ENCODE results near the gene SLC5A11.

The SLC5A11 gene

DNA sequence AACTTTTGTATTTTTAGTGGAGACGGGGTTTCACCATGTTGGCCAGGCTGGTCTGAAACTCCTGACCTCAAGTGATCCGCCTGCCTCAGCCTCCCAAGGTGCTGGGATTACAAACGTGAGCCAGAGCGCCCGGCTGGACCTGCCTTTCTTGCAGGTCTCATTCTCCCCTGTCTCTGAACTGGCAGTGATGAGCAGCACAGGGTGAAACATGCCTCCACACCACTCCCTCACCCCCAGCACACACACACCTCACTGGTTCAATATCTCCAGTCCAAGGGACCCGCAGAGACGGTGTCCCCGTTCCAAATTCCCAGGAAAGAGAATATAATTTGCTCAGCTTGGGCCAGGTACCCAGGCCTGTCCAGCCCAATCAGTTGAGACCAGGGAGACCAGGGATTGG lies 23.3 kb downstream of the SLC5A11 start:
- TF ChIP-seq ZBTB7A (IDR thresholded peaks at IDR 0.05; ENCODE audit: low read depth) (no peak), FOXM1 (IDR thresholded peaks at IDR 0.05; ENCODE audit: borderline replicate concordance, low read depth) (no peak), TCF12 (IDR thresholded peaks at IDR 0.05; ENCODE audit: low read depth) (no peak), TEAD4 (IDR thresholded peaks at IDR 0.05) (no peak), EP300 (IDR thresholded peaks at IDR 0.05; ENCODE audit: borderline replicate concordance) (no peak), NFIC (IDR thresholded peaks at IDR 0.05) (no peak), TAF1 (IDR thresholded peaks at IDR 0.05; ENCODE audit: low read depth) (no peak), CREB1 (IDR thresholded peaks at IDR 0.05; ENCODE audit: low read depth) (no peak)
- TF ChIP-seq, protein P1, sequence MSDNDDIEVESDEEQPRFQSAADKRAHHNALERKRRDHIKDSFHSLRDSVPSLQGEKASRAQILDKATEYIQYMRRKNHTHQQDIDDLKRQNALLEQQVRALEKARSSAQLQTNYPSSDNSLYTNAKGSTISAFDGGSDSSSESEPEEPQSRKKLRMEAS (IDR thresholded peaks at IDR 0.05): no peak

DNA sequence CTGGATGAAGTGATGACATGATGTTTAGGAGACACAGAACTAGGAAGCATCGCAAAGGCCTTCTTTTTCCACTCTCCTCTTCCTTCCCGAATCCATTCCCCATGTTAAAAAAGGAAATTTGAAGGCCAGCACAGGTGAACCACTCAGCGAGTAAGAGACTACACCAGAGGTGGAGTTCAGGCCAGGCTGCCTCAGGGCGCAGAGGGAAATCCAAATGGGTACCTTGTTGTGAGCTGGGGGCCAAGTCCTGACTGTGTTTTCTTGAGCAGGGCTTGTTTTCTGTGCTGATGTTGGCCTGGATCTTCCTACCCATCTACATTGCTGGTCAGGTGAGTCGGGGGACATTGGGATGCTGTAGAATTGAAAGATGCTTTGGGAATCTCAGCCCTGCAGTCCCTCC lies 26.1 kb downstream of the SLC5A11 start:
- TF ChIP-seq CREB1 (IDR thresholded peaks at IDR 0.05; ENCODE audit: low read depth): no peak
- no peak for TF ChIP-seq RAD21 (IDR thresholded peaks at IDR 0.05; ENCODE audit: low read depth)
- no peak for TF ChIP-seq TEAD4 (IDR thresholded peaks at IDR 0.05)
- TF ChIP-seq, protein P2, sequence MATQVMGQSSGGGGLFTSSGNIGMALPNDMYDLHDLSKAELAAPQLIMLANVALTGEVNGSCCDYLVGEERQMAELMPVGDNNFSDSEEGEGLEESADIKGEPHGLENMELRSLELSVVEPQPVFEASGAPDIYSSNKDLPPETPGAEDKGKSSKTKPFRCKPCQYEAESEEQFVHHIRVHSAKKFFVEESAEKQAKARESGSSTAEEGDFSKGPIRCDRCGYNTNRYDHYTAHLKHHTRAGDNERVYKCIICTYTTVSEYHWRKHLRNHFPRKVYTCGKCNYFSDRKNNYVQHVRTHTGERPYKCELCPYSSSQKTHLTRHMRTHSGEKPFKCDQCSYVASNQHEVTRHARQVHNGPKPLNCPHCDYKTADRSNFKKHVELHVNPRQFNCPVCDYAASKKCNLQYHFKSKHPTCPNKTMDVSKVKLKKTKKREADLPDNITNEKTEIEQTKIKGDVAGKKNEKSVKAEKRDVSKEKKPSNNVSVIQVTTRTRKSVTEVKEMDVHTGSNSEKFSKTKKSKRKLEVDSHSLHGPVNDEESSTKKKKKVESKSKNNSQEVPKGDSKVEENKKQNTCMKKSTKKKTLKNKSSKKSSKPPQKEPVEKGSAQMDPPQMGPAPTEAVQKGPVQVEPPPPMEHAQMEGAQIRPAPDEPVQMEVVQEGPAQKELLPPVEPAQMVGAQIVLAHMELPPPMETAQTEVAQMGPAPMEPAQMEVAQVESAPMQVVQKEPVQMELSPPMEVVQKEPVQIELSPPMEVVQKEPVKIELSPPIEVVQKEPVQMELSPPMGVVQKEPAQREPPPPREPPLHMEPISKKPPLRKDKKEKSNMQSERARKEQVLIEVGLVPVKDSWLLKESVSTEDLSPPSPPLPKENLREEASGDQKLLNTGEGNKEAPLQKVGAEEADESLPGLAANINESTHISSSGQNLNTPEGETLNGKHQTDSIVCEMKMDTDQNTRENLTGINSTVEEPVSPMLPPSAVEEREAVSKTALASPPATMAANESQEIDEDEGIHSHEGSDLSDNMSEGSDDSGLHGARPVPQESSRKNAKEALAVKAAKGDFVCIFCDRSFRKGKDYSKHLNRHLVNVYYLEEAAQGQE (IDR thresholded peaks at IDR 0.05; ENCODE audit: low read depth): no peak
- no peak for TF ChIP-seq TCF12 (IDR thresholded peaks at IDR 0.05; ENCODE audit: low read depth)
- TF ChIP-seq EP300 (IDR thresholded peaks at IDR 0.05; ENCODE audit: borderline replicate concordance): no peak
- TF ChIP-seq, protein P1 (IDR thresholded peaks at IDR 0.05): no peak
- TF ChIP-seq NFIC (IDR thresholded peaks at IDR 0.05): no peak
- TF ChIP-seq, protein P3, sequence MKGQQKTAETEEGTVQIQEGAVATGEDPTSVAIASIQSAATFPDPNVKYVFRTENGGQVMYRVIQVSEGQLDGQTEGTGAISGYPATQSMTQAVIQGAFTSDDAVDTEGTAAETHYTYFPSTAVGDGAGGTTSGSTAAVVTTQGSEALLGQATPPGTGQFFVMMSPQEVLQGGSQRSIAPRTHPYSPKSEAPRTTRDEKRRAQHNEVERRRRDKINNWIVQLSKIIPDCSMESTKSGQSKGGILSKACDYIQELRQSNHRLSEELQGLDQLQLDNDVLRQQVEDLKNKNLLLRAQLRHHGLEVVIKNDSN (IDR thresholded peaks at IDR 0.05): no peak
- no peak for TF ChIP-seq CEBPB (IDR thresholded peaks at IDR 0.05)

DNA sequence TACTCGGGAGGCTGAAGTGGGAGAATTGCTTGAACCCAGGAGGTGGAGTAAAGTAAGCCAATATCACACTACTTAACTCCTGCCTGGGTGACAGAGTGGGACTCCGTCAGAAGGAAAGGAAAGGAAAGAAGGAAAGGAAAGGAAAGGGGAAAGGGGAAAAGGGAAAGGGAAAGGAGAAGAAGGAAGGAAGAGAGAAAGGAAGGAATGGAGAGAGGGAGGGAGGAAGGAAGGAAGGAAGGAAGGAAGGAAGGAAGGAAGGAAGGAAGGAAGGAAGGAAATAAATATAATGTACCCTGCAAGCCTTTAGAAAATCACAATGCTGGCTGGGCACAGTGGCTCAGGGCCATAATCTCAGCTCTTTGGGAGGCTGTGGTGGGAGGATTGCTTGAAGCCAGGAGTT lies 27.3 kb downstream of the SLC5A11 start:
- TF ChIP-seq CEBPB (IDR thresholded peaks at IDR 0.05) (no peak), NFIC (IDR thresholded peaks at IDR 0.05) (no peak)
- TF ChIP-seq, protein P1 (IDR thresholded peaks at IDR 0.05): no peak
- TF ChIP-seq, protein P3 (IDR thresholded peaks at IDR 0.05): no peak

DNA sequence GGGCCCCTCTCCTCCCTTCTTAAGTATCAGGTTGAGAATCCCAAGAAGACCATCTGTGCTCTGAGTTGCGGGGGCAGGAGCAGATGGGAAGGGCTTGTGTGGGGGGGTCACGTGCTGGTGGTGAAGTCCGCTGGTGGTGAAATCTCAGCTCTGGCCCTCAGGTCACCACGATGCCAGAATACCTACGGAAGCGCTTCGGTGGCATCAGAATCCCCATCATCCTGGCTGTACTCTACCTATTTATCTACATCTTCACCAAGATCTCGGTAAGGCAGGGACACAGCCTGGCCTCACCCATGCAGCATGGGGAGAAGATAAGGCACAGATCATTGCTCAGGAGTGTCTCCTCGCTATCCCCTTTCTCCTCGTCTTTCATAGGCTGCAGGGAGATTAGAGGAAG lies 29.7 kb downstream of the SLC5A11 start:
- TF ChIP-seq NFIC (IDR thresholded peaks at IDR 0.05): no peak
- no peak for TF ChIP-seq RAD21 (IDR thresholded peaks at IDR 0.05; ENCODE audit: low read depth)
- TF ChIP-seq TEAD4 (IDR thresholded peaks at IDR 0.05): no peak
- no peak for TF ChIP-seq CEBPB (IDR thresholded peaks at IDR 0.05)
- TF ChIP-seq TAF1 (IDR thresholded peaks at IDR 0.05; ENCODE audit: low read depth): no peak
- TF ChIP-seq, protein P3 (IDR thresholded peaks at IDR 0.05): no peak
- TF ChIP-seq FOXM1 (IDR thresholded peaks at IDR 0.05; ENCODE audit: borderline replicate concordance, low read depth): no peak
- TF ChIP-seq ZBTB7A (IDR thresholded peaks at IDR 0.05; ENCODE audit: low read depth): no peak
- no peak for TF ChIP-seq EP300 (IDR thresholded peaks at IDR 0.05; ENCODE audit: borderline replicate concordance)
- no peak for TF ChIP-seq YY1 (IDR thresholded peaks at IDR 0.05; ENCODE audit: low read depth)
- TF ChIP-seq, protein P1 (IDR thresholded peaks at IDR 0.05): no peak
- TF ChIP-seq TCF12 (IDR thresholded peaks at IDR 0.05; ENCODE audit: low read depth): no peak
- no peak for TF ChIP-seq EGR1 (IDR thresholded peaks at IDR 0.05)
- TF ChIP-seq, protein P2 (IDR thresholded peaks at IDR 0.05; ENCODE audit: low read depth): no peak
- TF ChIP-seq CREB1 (IDR thresholded peaks at IDR 0.05; ENCODE audit: low read depth): no peak

DNA sequence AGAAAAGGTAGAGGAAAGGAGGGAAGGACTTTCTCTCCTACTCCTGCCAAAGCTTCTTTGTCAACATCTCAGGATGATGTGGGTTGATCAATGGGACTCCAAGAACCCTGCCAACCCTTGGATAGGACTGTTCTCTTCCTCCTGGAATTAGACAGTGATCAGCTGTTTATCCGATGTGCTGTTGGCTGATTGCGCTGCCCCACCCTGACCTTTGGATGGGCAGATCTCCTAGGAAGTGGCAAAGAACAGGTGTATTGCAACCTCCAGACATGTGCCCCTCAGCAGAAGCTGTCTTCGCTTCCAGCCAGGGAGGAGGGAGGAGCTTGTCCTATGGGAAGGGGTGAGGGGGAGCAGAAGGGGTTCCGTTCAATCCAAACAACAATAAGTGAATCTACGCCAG lies 30.5 kb downstream of the SLC5A11 start:
- TF ChIP-seq CEBPB (IDR thresholded peaks at IDR 0.05) (no peak), TEAD4 (IDR thresholded peaks at IDR 0.05) (no peak), CREB1 (IDR thresholded peaks at IDR 0.05; ENCODE audit: low read depth) (no peak), YY1 (IDR thresholded peaks at IDR 0.05; ENCODE audit: low read depth) (no peak), TAF1 (IDR thresholded peaks at IDR 0.05; ENCODE audit: low read depth) (no peak), EP300 (IDR thresholded peaks at IDR 0.05; ENCODE audit: borderline replicate concordance) (no peak), FOXM1 (IDR thresholded peaks at IDR 0.05; ENCODE audit: borderline replicate concordance, low read depth) (no peak), ZBTB7A (IDR thresholded peaks at IDR 0.05; ENCODE audit: low read depth) (no peak), NFIC (IDR thresholded peaks at IDR 0.05) (no peak), RAD21 (IDR thresholded peaks at IDR 0.05; ENCODE audit: low read depth) (no peak), TCF12 (IDR thresholded peaks at IDR 0.05; ENCODE audit: low read depth) (no peak), EGR1 (IDR thresholded peaks at IDR 0.05) (no peak)
- TF ChIP-seq, protein P2 (IDR thresholded peaks at IDR 0.05; ENCODE audit: low read depth): no peak
- TF ChIP-seq, protein P1 (IDR thresholded peaks at IDR 0.05): no peak
- TF ChIP-seq, protein P3 (IDR thresholded peaks at IDR 0.05): no peak

All from Ishikawa (cell line).